ENCODE results near the gene NRTN. TPM values are rescaled to one million over a fixed set of nuclear protein-coding genes. Genes with fewer than 3 reads are reported as not detected.

The NRTN gene
- total RNA-seq, 3 donors from 2014 or later (not counting 1 experiment from before 2014, with no cell fraction given): 0.33 to 0.34 TPM; not detected in 1

DNA sequence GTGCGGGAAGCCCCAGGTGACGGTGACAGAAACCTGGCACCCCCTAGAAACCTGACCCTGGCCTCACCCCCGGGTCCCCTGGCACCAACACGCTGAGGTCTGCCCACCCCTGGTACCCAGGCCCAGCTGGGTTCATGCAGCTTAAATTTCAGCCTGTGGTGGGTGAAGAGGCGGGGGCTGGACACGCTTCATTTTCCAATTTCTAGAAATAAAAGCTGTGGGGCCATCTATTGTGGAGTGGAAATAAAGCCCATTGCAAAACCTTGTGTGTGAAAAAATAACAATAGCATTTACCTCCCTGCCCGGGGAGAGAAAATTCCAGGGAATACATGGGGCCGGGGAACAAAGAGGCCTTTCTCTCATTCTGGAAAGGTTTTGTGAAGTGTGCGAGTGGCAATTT is 73.0 kb downstream of the NRTN start:
- Histone ChIP-seq H3K36me3 (ENCODE audit: control insufficient read depth, insufficient read depth, low read length) (no peaks in the 10 kb centered on the region), H3K27ac (ENCODE audit: low read length) (no peak overlapping the region), H3K4me1 (ENCODE audit: control insufficient read depth, insufficient read depth, low read length) (no peaks in the 10 kb centered on the region), H3K9me3 (ENCODE audit: control insufficient read depth, insufficient read depth, low read length) (no peaks in the 10 kb centered on the region), H3K27me3 (ENCODE audit: control insufficient read depth, insufficient read depth, low read length) (peaks cover 5% of the 10 kb centered on the region), H3K4me3 (ENCODE audit: low read length) (no peak overlapping the region)
- Mint-ChIP-seq H3K27ac (no peak overlapping the region), H3K27me3 (ENCODE audit: low read depth in 2 of 2) (peaks cover 0 to 14% of the 10 kb centered on the region in 2 donors), H3K36me3 (no peaks in the 10 kb centered on the region), H3K4me3 (no peak overlapping the region), H3K9me3 (no peaks in the 10 kb centered on the region), H3K4me1 (no peaks in the 10 kb centered on the region)
- TF ChIP-seq, protein P1, sequence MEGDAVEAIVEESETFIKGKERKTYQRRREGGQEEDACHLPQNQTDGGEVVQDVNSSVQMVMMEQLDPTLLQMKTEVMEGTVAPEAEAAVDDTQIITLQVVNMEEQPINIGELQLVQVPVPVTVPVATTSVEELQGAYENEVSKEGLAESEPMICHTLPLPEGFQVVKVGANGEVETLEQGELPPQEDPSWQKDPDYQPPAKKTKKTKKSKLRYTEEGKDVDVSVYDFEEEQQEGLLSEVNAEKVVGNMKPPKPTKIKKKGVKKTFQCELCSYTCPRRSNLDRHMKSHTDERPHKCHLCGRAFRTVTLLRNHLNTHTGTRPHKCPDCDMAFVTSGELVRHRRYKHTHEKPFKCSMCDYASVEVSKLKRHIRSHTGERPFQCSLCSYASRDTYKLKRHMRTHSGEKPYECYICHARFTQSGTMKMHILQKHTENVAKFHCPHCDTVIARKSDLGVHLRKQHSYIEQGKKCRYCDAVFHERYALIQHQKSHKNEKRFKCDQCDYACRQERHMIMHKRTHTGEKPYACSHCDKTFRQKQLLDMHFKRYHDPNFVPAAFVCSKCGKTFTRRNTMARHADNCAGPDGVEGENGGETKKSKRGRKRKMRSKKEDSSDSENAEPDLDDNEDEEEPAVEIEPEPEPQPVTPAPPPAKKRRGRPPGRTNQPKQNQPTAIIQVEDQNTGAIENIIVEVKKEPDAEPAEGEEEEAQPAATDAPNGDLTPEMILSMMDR (IDR thresholded peaks at IDR 0.05): no peak
- ATAC-seq: no peak
- DNase-seq: no peak
- intact Hi-C loops (cut with micrococcal nuclease): no loop called here
- WGBS (ENCODE audit: insufficient coverage): 78% methylated on average over 9 of the region's 9 CpGs

Other genes starting within 250 kb of the NRTN start
- gene TINCR, start 237.1 kb upstream of the NRTN start, total RNA-seq: 1 to 10 TPM; 1.6 to 2.2 (median 1.7) TPM
- gene SAFB2, start 182.3 kb upstream of the NRTN start, total RNA-seq: 100 to 1,000 TPM; 232 to 264 (median 258) TPM
- gene SAFB, start 182.0 kb upstream of the NRTN start, total RNA-seq: 100 to 1,000 TPM; 195 to 229 (median 207) TPM
- gene MICOS13, start 124.6 kb upstream of the NRTN start, total RNA-seq: 10 to 100 TPM; 17.7 to 27.7 (median 25.1) TPM
- gene HSD11B1L, start 124.0 kb upstream of the NRTN start, total RNA-seq: 1 to 10 TPM; 1.1 to 3.7 (median 3.0) TPM
- gene RPL36, start 114.8 kb upstream of the NRTN start, total RNA-seq: 100 to 1,000 TPM; 363 to 505 (median 459) TPM
- gene LONP1, start 84.9 kb upstream of the NRTN start, total RNA-seq: 10 to 100 TPM; 50.5 to 61.8 (median 56.1) TPM
- not detected for gene CATSPERD, start 84.4 kb upstream of the NRTN start, total RNA-seq
- gene PRR22, start 20.3 kb upstream of the NRTN start, total RNA-seq: 1 to 10 TPM; 2.4 to 5.4 (median 4.2) TPM
- gene DUS3L, start 13.9 kb upstream of the NRTN start, total RNA-seq: 100 to 1,000 TPM; 116 to 140 (median 128) TPM
- gene FUT6, start 34.6 kb downstream of the NRTN start, total RNA-seq: under 1 TPM in 1 of 3 donors, not detected in 2; 0.34 TPM
- not detected for gene FUT3, start 46.4 kb downstream of the NRTN start, total RNA-seq
- gene FUT5, start 65.5 kb downstream of the NRTN start, total RNA-seq: 1 to 10 TPM; 1.2 to 3.9 (median 2.3) TPM
- gene NDUFA11, start 98.7 kb downstream of the NRTN start, total RNA-seq: 100 to 1,000 TPM; 111 to 115 (median 113) TPM
- 10 to 100 TPM; 21.1 to 26.3 (median 24.2) TPM for gene VMAC, start 99.8 kb downstream of the NRTN start, total RNA-seq
- 10 to 100 TPM; 34.0 to 41.6 (median 38.3) TPM for gene CAPS, start 109.2 kb downstream of the NRTN start, total RNA-seq
- 10 to 100 TPM; 73.9 to 95.2 (median 89.7) TPM for gene RANBP3, start 173.1 kb downstream of the NRTN start, total RNA-seq